K562 (cell line): ENCODE results near the gene ELP1. TPM values are rescaled to one million over a fixed set of nuclear protein-coding genes. Genes with fewer than 3 reads are reported as not detected.

Source experiments
- ATAC-seq: fragments of 200-7000 bp; cut with Tn5 transposase; 3 replicates; pipeline ENCODE4 v1.9.1; 2020; ENCODE audit warnings: moderate library complexity
- BruUV-seq: library from RNA; stranded (reverse); fragments of 400-500 nt; replicated peaks from 2 replicates; lab custom pipeline; 2021; lab: Mats Ljungman, UMichigan
- CTCF ChIA-PET: fragments of 300-600 bp; formaldehyde crosslinking; extraction: SDS; loops from one replicate; lab custom pipeline; 2021; ENCODE audit warnings: low intra/inter-chr PET ratio; lab: Yijun Ruan, JAX
- POLR2A ChIA-PET: fragments of 300-600, 350-650 bp; sonication (Branson Sonifier 250); formaldehyde crosslinking; extraction: SDS; loops from one replicate; lab custom pipeline; 2021; ENCODE audit warnings: antibody characterized with exemption, inconsistent platforms; lab: Yijun Ruan, JAX
- DNase-seq, 4 experiments: peaks; one replicate each; pipeline versions ENCODE4 v3.0.0 to v3.0.0-alpha.2; 2011 to 2018; ENCODE audit warnings: low spot score in 3 of 4, mixed read lengths in 3 of 4; ENCODE audit errors: extremely low read depth in 1 of 4
- FAIRE-seq: peaks from 2 replicates; lab custom pipeline; 2011; peaks lifted over from hg19 to GRCh38; lab: Jason Lieb, UNC
- H2AFZ ChIP-seq: 2 replicates; pipeline ENCODE4 v1.6.0; 2011; ENCODE audit warnings: low read depth, low read length, control low read depth, inconsistent platforms
- H3K27ac ChIP-seq: fragments of 200-600 bp; 3 replicates; pipeline ENCODE4 v1.8.0; 2011; ENCODE audit warnings: low read depth, mild to moderate bottlenecking, control low read depth, inconsistent platforms, low read length, moderate library complexity, mixed read lengths; ENCODE audit errors: extremely low read depth
- H3K27me3 ChIP-seq, 2 experiments: fragments of 300-600 bp in 1 of 2; 2 replicates in 1 of 2; 3 replicates in 1 of 2; pipeline versions ENCODE4 v1.6.0 to v1.8.0; 2011; ENCODE audit warnings: inconsistent platforms in 2 of 2, low read length in 2 of 2, mild to moderate bottlenecking in 1 of 2, mixed read lengths in 1 of 2, moderate library complexity in 1 of 2; ENCODE audit not compliant: control insufficient read depth in 2 of 2, insufficient read depth in 2 of 2
- H3K36me3 ChIP-seq: fragments of 300-600 bp; 3 replicates; pipeline ENCODE4 v1.8.0; 2011; ENCODE audit warnings: mild to moderate bottlenecking, low read length, inconsistent platforms; ENCODE audit not compliant: control insufficient read depth, insufficient read depth
- H3K4me1 ChIP-seq, 2 experiments: fragments of 200-600 bp in 1 of 2; replicated peaks in 1 of 2; 2 replicates in 1 of 2; 3 replicates in 1 of 2; pipeline versions ENCODE4 v1.5.1 to v1.8.0; 2011; ENCODE audit warnings: inconsistent platforms in 2 of 2, low read length in 2 of 2, mild to moderate bottlenecking in 1 of 2, mixed read lengths in 1 of 2, moderate library complexity in 1 of 2; ENCODE audit not compliant: control insufficient read depth in 2 of 2, insufficient read depth in 2 of 2
- H3K4me2 ChIP-seq: 2 replicates; pipeline ENCODE4 v1.6.1; 2011; ENCODE audit warnings: low read length, control low read depth, inconsistent platforms, mixed read lengths; ENCODE audit not compliant: insufficient read depth
- H3K4me3 ChIP-seq: fragments of 200-600 bp; sonication (generic), shearing (Covaris generic); 2 replicates; pipeline ENCODE4 v1.5.1; 2016; ENCODE audit warnings: control low read depth, inconsistent platforms
- H3K79me2 ChIP-seq: fragments of 200-600 bp; 3 replicates; pipeline ENCODE4 v1.8.0; 2011; ENCODE audit warnings: low read length, inconsistent platforms; ENCODE audit not compliant: control insufficient read depth, insufficient read depth
- H3K9ac ChIP-seq, 2 experiments: 2 replicates each; pipeline versions ENCODE4 v1.6.0 to v1.6.1; 2011; ENCODE audit warnings: low read depth in 2 of 2, low read length in 2 of 2, control low read depth in 1 of 2, inconsistent platforms in 1 of 2, mild to moderate bottlenecking in 1 of 2, mixed read lengths in 1 of 2; ENCODE audit not compliant: insufficient read depth in 1 of 2
- H3K9me1 ChIP-seq: one replicate; pipeline ENCODE4 v1.6.0; 2011; ENCODE audit warnings: inconsistent platforms, mild to moderate bottlenecking, low read length, moderate library complexity; ENCODE audit not compliant: control insufficient read depth, insufficient read depth
- H3K9me3 ChIP-seq: replicated peaks from 2 replicates; pipeline ENCODE4 v1.5.1; 2011; ENCODE audit warnings: low read depth, low read length, inconsistent platforms; ENCODE audit not compliant: control insufficient read depth, insufficient read depth
- H4K20me1 ChIP-seq: replicated peaks from 2 replicates; pipeline ENCODE4 v1.6.1; 2011; ENCODE audit warnings: low read length, inconsistent platforms, mixed read lengths; ENCODE audit not compliant: control insufficient read depth, insufficient read depth
- CHD7 ChIP-seq: fragments of 200-600 bp; sonication (generic); IDR thresholded peaks from one replicate; pipeline ENCODE4 v1.6.1; 2012; ENCODE audit warnings: mild to moderate bottlenecking, low read depth, low read length, inconsistent platforms
- LARP7 ChIP-seq: fragments of 450-650 bp; IDR thresholded peaks from 2 replicates; pipeline ENCODE4 v1.6.1; 2016
- MEIS2 ChIP-seq: fragments of 450-650 bp; IDR thresholded peaks from 2 replicates; pipeline ENCODE4 v1.6.1; 2014; ENCODE audit warnings: mild to moderate bottlenecking; ENCODE audit not compliant: partially characterized antibody
- NONO ChIP-seq, 2 experiments: fragments of 200-400 bp in 1 of 2; fragments of 450-650 bp in 1 of 2; formaldehyde crosslinking in 1 of 2; IDR thresholded peaks; 2 replicates each; pipeline ENCODE4 v1.6.1; 2017; ENCODE audit warnings: low read depth in 2 of 2, mild to moderate bottlenecking in 2 of 2, moderate library complexity in 2 of 2, low read length in 1 of 2
- ZNF41 ChIP-seq: fragments of 250-450 bp; sonication (Bioruptor Pico); conservative IDR thresholded peaks from 2 replicates; pipeline ENCODE4 v1.4.0; 2020; ENCODE audit warnings: mild to moderate bottlenecking
- ZNF778 ChIP-seq: fragments of 450-650 bp; formaldehyde crosslinking; IDR thresholded peaks from 2 replicates; pipeline ENCODE4 v1.4.0; 2020; ENCODE audit warnings: mild to moderate bottlenecking, moderate library complexity
- WGBS: fragments of 100-300 bp; shearing (Covaris generic); methylation state at CpG from one replicate; pipeline ENCODE4 v1.1.6; 2016; ENCODE audit warnings: low coverage, mixed read lengths; ENCODE audit not compliant: insufficient coverage; ENCODE audit errors: missing lambda C conversion rate; 5-methylcytosine and 5-hydroxymethylcytosine counted together
- in situ Hi-C: fragments of 300-500 bp; cut with MboI; formaldehyde crosslinking; loops from 4 replicates; pipeline ENCODE4 v1.15.0; 2018; ENCODE audit warnings: inconsistent platforms, mixed read lengths
- intact Hi-C: fragments of 100-400 bp; cut with micrococcal nuclease; formaldehyde crosslinking; loops from 2 replicates; pipeline ENCODE4 v1.14.2; 2022
- polyA plus RNA-seq, 8 experiments: library from polyadenylated mRNA; depleted of rRNA in 4 of 8; stranded (reverse) in 5 of 8; unstranded in 3 of 8; fragments of >200 nt; fragmentation: Nextera tagmentation in 2 of 8; fragmentation: Illumina TruSeq in 1 of 8; extraction: Ambion mirVana in 2 of 8; extraction: Trizol in 1 of 8; gene quantifications; 2 replicates each; pipeline versions ENCODE4 v1.2.1 to v1.2.3, GENCODE V29; 2011 to 2014; ENCODE audit warnings: inconsistent platforms in 1 of 8, missing spikeins in 1 of 8
- total RNA-seq, 7 experiments: library from RNA; depleted of rRNA in 6 of 7; stranded (reverse); fragments of >200 nt in 6 of 7; fragmentation: Illumina TruSeq in 2 of 7; extraction: Trizol in 2 of 7; gene quantifications; 2 replicates each; pipeline versions ENCODE4 v1.2.1 to v1.2.3, GENCODE V29; 2011 to 2021; ENCODE audit warnings: low replicate concordance in 1 of 7
- TF ChIP-seq, protein P1 (sequence below): sonication (generic); formaldehyde crosslinking; IDR thresholded peaks from 2 replicates; pipeline ENCODE4 v1.8.1; 2023; ENCODE audit warnings: mild to moderate bottlenecking, missing genetic modification reagents

Gene ELP1
- total and polyA plus RNA-seq, 9 of the 15 experiments (the other 6 are each of a cell fraction or from before 2014, with no cell fraction given) = 17.0 to 48.6 (median 39.7) TPM

- CTCF ChIA-PET = interaction anchor here (1.1 kb wide), 1 partner anchor 470 kb away, joined by 3 read pairs; the partner anchor contains the start of gene EPB41L4B
- BruUV-seq = no TSS peak
- Histone ChIP-seq H3K4me2 (no peak overlapping the region), H4K20me1 (no peaks in the 10 kb centered on the region; the same call in 1 of the 2 replicates), H3K9ac (no peak overlapping the region), H3K27me3 (peaks cover 29 to 38% of the 10 kb centered on the region in 2 experiments), H3K36me3 (no peaks in the 10 kb centered on the region), H3K9me1 (no peaks in the 10 kb centered on the region), H2AFZ (no peak overlapping the region), H3K4me1 (peaks cover 0 to 15% of the 10 kb centered on the region in 2 experiments; a peak in 1 of 5 replicates), H3K9me3 (no peaks in the 10 kb centered on the region), H3K79me2 (no peaks in the 10 kb centered on the region), H3K27ac (no peak overlapping the region), H3K4me3 (no peak overlapping the region)
- ATAC-seq (no peak), FAIRE-seq (peak; percentile 64), DNase-seq (no peak)
- POLR2A ChIA-PET = interaction anchor here (0.7 kb wide), 1 partner anchor 369 kb away, joined by 3 read pairs; no protein-coding TSS in a partner anchor
- in situ Hi-C loops = no loop called here
- 3% methylated on average over 3 of the region's 3 CpGs for WGBS
- intact Hi-C loops = loop anchor here (2.0 to 10.0 kb wide), 2 partner anchors 374 to 470 kb away; partner anchors contain the start of gene EPB41L4B
- TF ChIP-seq ZNF41 (CRISPR knock-in tag) = no peak
- TF ChIP-seq LARP7 = no peak
- TF ChIP-seq CHD7 = no peak
- no peak for TF ChIP-seq ZNF778 (CRISPR knock-in tag)
- TF ChIP-seq MEIS2 = no peak
- no peak for TF ChIP-seq NONO (IDR thresholded peaks at IDR 0.05; ENCODE audit: low read depth in 2 of 2, low read length in 1 of 2)
- TF ChIP-seq, protein P1, sequence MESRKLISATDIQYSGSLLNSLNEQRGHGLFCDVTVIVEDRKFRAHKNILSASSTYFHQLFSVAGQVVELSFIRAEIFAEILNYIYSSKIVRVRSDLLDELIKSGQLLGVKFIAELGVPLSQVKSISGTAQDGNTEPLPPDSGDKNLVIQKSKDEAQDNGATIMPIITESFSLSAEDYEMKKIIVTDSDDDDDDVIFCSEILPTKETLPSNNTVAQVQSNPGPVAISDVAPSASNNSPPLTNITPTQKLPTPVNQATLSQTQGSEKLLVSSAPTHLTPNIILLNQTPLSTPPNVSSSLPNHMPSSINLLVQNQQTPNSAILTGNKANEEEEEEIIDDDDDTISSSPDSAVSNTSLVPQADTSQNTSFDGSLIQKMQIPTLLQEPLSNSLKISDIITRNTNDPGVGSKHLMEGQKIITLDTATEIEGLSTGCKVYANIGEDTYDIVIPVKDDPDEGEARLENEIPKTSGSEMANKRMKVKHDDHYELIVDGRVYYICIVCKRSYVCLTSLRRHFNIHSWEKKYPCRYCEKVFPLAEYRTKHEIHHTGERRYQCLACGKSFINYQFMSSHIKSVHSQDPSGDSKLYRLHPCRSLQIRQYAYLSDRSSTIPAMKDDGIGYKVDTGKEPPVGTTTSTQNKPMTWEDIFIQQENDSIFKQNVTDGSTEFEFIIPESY (CRISPR knock-in tag) = no peak
Measured at GRCh38 chr9:108851138-108851537, 82.8 kb downstream of the ELP1 start.
